Mucosa of gallbladder (tissue), 1 donor: ENCODE data around the gene AQP9. TPM values are rescaled to one million over a fixed set of nuclear protein-coding genes. Genes with fewer than 3 reads are reported as not detected.
"Not testable (repeated sequence)": the region's sequence is repeated elsewhere in the genome, so short reads cannot be mapped to it uniquely, and the experiment has no call there.

ENCODE experiments used
- DNase-seq: peaks from one replicate; pipeline ENCODE4 v3.0.0-alpha.2; 2020; ENCODE audit warnings: low spot score
- total RNA-seq: library from RNA; stranded (reverse); gene quantifications from one replicate; pipeline ENCODE4 v1.2.1, GENCODE V29; 2021
- donor health status: DM: no; HTN: no; CAD: no.

Gene AQP9
- total RNA-seq = 0.35 TPM

GRCh38 chr15:58138106-58138505 lies at the start of gene AQP9:
TSS of gene AQP9 (plus strand) at chr15:58138381. CDS start at chr15:58138566, 185 bp downstream.
- no peak for DNase-seq

- no peak for DNase-seq
These were observed 42.8 kb upstream of the AQP9 start for GRCh38 chr15:58095415-58095814.

GRCh38 chr15:58096529-58097084 lies 41.6 kb upstream of the AQP9 start:
- no peak for DNase-seq

- no peak for DNase-seq
These were observed 34.7 kb upstream of the AQP9 start for GRCh38 chr15:58103482-58103881.

GRCh38 chr15:58108117-58108516 lies 30.1 kb upstream of the AQP9 start:
- DNase-seq = no peak

- DNase-seq = no peak
These were observed 28.8 kb upstream of the AQP9 start for GRCh38 chr15:58109419-58109818.

- no peak for DNase-seq
These were observed 27.0 kb upstream of the AQP9 start for GRCh38 chr15:58110999-58111717.

GRCh38 chr15:58111718-58112104 lies 26.5 kb upstream of the AQP9 start:
- DNase-seq = no peak

GRCh38 chr15:58113358-58113757 lies 24.8 kb upstream of the AQP9 start:
- DNase-seq = not testable (repeated sequence)

- DNase-seq = no peak
These were observed 23.8 kb upstream of the AQP9 start for GRCh38 chr15:58114388-58114787.

GRCh38 chr15:58114812-58115211 lies 23.4 kb upstream of the AQP9 start:
- DNase-seq = no peak

GRCh38 chr15:58115692-58116091 lies 22.5 kb upstream of the AQP9 start:
- DNase-seq = no peak

- DNase-seq = no peak
These were observed 20.6 kb upstream of the AQP9 start for GRCh38 chr15:58117619-58118018.

GRCh38 chr15:58118272-58118671 lies 19.9 kb upstream of the AQP9 start:
- DNase-seq = no peak

- no peak for DNase-seq
These were observed 19.2 kb upstream of the AQP9 start for GRCh38 chr15:58119016-58119415.

- no peak for DNase-seq
These were observed 13.6 kb upstream of the AQP9 start for GRCh38 chr15:58124585-58124984.

- DNase-seq = no peak
These were observed 12.8 kb upstream of the AQP9 start for GRCh38 chr15:58125333-58125732.

- no peak for DNase-seq
These were observed 3.3 kb upstream of the AQP9 start for GRCh38 chr15:58134886-58135285.

GRCh38 chr15:58135511-58136174 lies 2.5 kb upstream of the AQP9 start:
- no peak for DNase-seq

GRCh38 chr15:58136731-58137130 lies 1.4 kb upstream of the AQP9 start:
- no peak for DNase-seq

- no peak for DNase-seq
These were observed 495 bp upstream of the AQP9 start for GRCh38 chr15:58137686-58138085.

- no peak for DNase-seq
These were observed 1.3 kb downstream of the AQP9 start for GRCh38 chr15:58139276-58139988.
